ENCODE data around the gene RPS6KA5.
"Not testable (repeated sequence)": the region's sequence is repeated elsewhere in the genome, so short reads cannot be mapped to it uniquely, and the experiment has no call there.

The RPS6KA5 gene

GRCh38 chr14:91063119-91063518, 2.7 kb upstream of the RPS6KA5 start:
- DNase-seq = peak; percentile 88

- DNase-seq = no peak
These were observed 2.2 kb upstream of the RPS6KA5 start for GRCh38 chr14:91062600-91062999.

- peak; percentile 45 for DNase-seq
These were observed 831 bp upstream of the RPS6KA5 start for GRCh38 chr14:91061056-91061887.

GRCh38 chr14:91059576-91060350, 678 bp downstream of the RPS6KA5 start:
- peak; percentile 22 for DNase-seq

GRCh38 chr14:91058042-91058581, 2.3 kb downstream of the RPS6KA5 start:
- DNase-seq = peak; percentile 3

GRCh38 chr14:91056361-91056760, 4.1 kb downstream of the RPS6KA5 start:
- DNase-seq = no peak

- no peak for DNase-seq
These were observed 5.4 kb downstream of the RPS6KA5 start for GRCh38 chr14:91055016-91055415.

- DNase-seq = no peak
These were observed 11.8 kb downstream of the RPS6KA5 start for GRCh38 chr14:91048676-91049075.

GRCh38 chr14:91048265-91048664, 12.2 kb downstream of the RPS6KA5 start:
- DNase-seq = peak; percentile 51

- DNase-seq = no peak
These were observed 13.2 kb downstream of the RPS6KA5 start for GRCh38 chr14:91047174-91047753.

GRCh38 chr14:91046488-91047072, 13.9 kb downstream of the RPS6KA5 start:
- no peak for DNase-seq

GRCh38 chr14:91041450-91041849, 19.0 kb downstream of the RPS6KA5 start:
- DNase-seq = no peak

GRCh38 chr14:91040545-91040944, 19.9 kb downstream of the RPS6KA5 start:
- no peak for DNase-seq

- peak; percentile 86 for DNase-seq
These were observed 22.0 kb downstream of the RPS6KA5 start for GRCh38 chr14:91038439-91038838.

GRCh38 chr14:91036741-91037469, 23.5 kb downstream of the RPS6KA5 start:
- no peak for DNase-seq

GRCh38 chr14:91035855-91036254, 24.6 kb downstream of the RPS6KA5 start:
- DNase-seq = no peak

GRCh38 chr14:91034379-91034778, 26.1 kb downstream of the RPS6KA5 start:
- DNase-seq = not testable (repeated sequence)

GRCh38 chr14:91032248-91032647, 28.2 kb downstream of the RPS6KA5 start:
- peak; percentile 32 for DNase-seq

GRCh38 chr14:91031666-91032065, 28.8 kb downstream of the RPS6KA5 start:
- no peak for DNase-seq

- DNase-seq = peak; percentile 46
These were observed 30.8 kb downstream of the RPS6KA5 start for GRCh38 chr14:91029456-91030217.

- no peak for DNase-seq
These were observed 32.9 kb downstream of the RPS6KA5 start for GRCh38 chr14:91027561-91027960.
